Memory B cell (primary cell): ENCODE results near the gene SHISA2.

Experiments
- ATAC-seq: fragments of 150-1000 bp; cut with Tn5 transposase; 2 replicates; pipeline ENCODE4 v1.10.0; 2021; ENCODE audit warnings: low read depth, mild to moderate bottlenecking, moderate library complexity
- DNase-seq, 2 donors: peaks; one replicate each; pipeline ENCODE4 v3.0.0; 2022; ENCODE audit warnings: low spot score in 2 of 2
- H3K27ac Mint-ChIP-seq: one replicate; pipeline ENCODE4 v1.8.0; 2022; ENCODE audit warnings: mild to moderate bottlenecking, moderate library complexity, mixed read lengths
- H3K27me3 Mint-ChIP-seq: one replicate; pipeline ENCODE4 v1.8.0; 2022; ENCODE audit warnings: mixed read lengths
- H3K36me3 Mint-ChIP-seq: one replicate; pipeline ENCODE4 v1.8.0; 2022; ENCODE audit warnings: mild to moderate bottlenecking, mixed read lengths
- H3K4me1 Mint-ChIP-seq: one replicate; pipeline ENCODE4 v1.8.0; 2022; ENCODE audit warnings: mixed read lengths
- H3K4me3 Mint-ChIP-seq: one replicate; pipeline ENCODE4 v1.8.0; 2022; ENCODE audit warnings: mild to moderate bottlenecking, moderate library complexity, mixed read lengths
- H3K9me3 Mint-ChIP-seq: one replicate; pipeline ENCODE4 v1.8.0; 2022; ENCODE audit warnings: mixed read lengths

SHISA2 gene

DNA sequence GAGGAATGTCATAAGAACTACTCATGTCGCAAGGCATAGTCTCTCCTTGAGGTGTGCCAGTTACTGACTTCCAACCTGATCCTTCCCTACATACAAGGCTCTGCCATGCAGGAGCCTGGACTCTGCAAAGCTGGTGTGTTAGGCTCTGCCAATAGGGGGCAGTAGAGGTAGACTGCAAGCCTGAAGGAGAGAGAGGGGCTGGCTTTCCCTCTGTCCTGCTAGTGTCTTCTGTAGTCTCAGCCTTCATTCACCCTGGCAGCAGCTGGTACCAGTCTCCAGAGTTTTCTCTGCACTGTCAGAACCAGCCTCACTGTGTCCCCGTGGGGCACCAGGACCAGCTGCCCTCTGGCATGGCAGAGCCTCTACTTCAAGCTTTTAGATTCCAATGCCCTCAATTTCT, 14.5 kb downstream of the SHISA2 start:
- Mint-ChIP-seq H3K27me3 (peaks cover 8% of the 10 kb centered on the region), H3K4me1 (no peaks in the 10 kb centered on the region), H3K9me3 (peaks cover 4% of the 10 kb centered on the region), H3K4me3 (no peak overlapping the region), H3K27ac (no peak overlapping the region), H3K36me3 (no peaks in the 10 kb centered on the region)
- no peak for DNase-seq
- ATAC-seq, result no peak

DNA sequence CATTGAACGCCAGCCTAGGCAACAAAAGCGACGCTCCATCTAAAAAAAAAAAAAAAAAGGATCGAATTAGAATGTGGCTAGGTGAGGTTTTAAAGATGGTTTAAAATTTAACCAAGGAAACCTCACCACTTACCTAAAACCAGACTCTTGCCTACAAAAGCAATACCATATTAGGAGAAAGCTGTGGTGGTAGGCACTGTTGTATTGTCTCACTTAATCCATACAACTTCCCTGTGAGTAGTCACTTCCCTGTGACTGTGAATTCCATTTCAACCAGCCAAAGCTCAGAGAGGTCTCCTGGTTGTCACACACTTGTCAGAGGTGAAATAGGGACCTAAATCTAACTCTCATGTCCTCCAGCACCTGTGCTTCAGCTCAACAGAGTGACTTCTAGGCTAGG, 15.4 kb downstream of the SHISA2 start:
- Mint-ChIP-seq H3K27me3 (peaks cover 6% of the 10 kb centered on the region), H3K36me3 (no peaks in the 10 kb centered on the region), H3K4me3 (no peak overlapping the region), H3K27ac (no peak overlapping the region), H3K4me1 (no peaks in the 10 kb centered on the region), H3K9me3 (peaks cover 4% of the 10 kb centered on the region)
- DNase-seq (no peak), ATAC-seq (no peak)

DNA sequence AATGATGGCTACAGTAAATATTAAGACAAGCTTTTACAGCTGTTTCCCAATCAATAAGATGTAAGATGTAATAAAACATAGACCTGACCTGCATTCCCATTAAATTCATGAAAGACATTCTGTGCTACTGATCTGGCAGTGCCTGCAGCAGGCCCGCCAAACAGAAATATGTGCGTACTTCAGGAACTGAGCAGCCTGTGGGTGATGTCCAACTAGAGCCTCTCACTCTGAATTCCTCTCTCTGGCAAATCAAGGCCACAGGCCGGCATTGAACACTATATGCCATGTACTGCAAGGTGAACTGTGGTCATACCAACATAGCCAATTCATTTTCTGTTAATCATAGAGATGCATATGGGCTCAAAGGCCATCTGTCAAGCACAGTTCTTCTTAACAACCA, 17.8 kb downstream of the SHISA2 start:
- peaks cover 8% of the 10 kb centered on the region for H3K9me3 Mint-ChIP-seq
- no peaks in the 10 kb centered on the region for H3K4me1 Mint-ChIP-seq
- no peak for DNase-seq
- no peak overlapping the region for H3K4me3 Mint-ChIP-seq
- H3K36me3 Mint-ChIP-seq, result no peaks in the 10 kb centered on the region
- no peak for ATAC-seq
- no peak overlapping the region for H3K27ac Mint-ChIP-seq
- peaks cover 6% of the 10 kb centered on the region for H3K27me3 Mint-ChIP-seq

DNA sequence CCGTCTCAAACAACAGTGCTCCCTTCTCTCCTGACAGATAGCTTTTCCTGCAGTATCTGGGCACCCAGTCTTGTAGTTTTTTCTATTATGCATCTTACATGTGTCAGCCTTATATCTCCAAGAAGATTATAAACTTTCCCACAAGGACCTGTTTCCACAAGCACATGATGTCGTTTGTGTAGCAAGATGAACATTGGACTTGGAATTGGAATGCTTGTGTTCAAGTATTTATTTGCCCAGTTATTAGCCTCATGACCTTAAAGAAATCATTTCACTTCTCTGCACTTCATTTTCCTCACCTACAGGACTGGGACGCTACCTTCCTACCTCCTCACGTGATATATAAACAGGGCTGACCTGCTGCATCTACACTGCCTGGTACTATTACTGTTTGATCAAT, 21.5 kb downstream of the SHISA2 start:
- no peak for DNase-seq
- H3K27me3 Mint-ChIP-seq, result peaks cover 4% of the 10 kb centered on the region
- no peaks in the 10 kb centered on the region for H3K4me1 Mint-ChIP-seq
- H3K36me3 Mint-ChIP-seq, result no peaks in the 10 kb centered on the region
- H3K9me3 Mint-ChIP-seq, result peaks cover 6% of the 10 kb centered on the region
- H3K27ac Mint-ChIP-seq, result no peak overlapping the region
- H3K4me3 Mint-ChIP-seq, result no peak overlapping the region
- no peak for ATAC-seq

DNA sequence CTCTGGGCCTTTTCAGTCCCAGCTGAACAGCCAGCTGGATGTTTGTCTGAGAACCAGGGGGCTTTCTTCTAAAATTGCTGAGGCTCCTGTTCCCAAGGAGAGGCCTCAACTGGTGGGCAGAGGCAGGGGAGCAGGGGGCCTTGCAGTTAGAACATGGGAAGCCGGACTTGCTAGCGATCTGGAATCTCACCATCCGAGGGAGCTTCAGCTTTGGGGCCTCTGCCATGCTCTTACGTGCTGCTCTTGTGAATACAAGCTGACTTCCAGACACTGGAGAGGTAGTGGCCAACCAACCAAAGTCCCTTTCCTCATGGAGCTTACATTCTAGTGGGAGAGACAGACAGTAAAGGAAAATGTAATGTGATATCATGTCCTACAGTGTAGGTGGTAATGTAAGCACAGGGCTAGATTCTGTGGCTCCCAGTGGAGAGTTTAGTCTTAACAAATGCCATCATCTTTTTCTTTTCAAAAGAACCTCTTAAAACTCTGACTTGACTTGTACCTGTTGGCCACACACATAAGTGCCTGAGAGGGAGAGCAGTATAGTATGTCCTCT, 22.2 kb downstream of the SHISA2 start:
- peaks cover 6% of the 10 kb centered on the region for H3K9me3 Mint-ChIP-seq
- no peaks in the 10 kb centered on the region for H3K4me1 Mint-ChIP-seq
- no peak overlapping the region for H3K4me3 Mint-ChIP-seq
- H3K27me3 Mint-ChIP-seq, result peaks cover 4% of the 10 kb centered on the region
- no peak overlapping the region for H3K27ac Mint-ChIP-seq
- ATAC-seq, result no peak
- DNase-seq, result no peak
- H3K36me3 Mint-ChIP-seq, result no peaks in the 10 kb centered on the region

DNA sequence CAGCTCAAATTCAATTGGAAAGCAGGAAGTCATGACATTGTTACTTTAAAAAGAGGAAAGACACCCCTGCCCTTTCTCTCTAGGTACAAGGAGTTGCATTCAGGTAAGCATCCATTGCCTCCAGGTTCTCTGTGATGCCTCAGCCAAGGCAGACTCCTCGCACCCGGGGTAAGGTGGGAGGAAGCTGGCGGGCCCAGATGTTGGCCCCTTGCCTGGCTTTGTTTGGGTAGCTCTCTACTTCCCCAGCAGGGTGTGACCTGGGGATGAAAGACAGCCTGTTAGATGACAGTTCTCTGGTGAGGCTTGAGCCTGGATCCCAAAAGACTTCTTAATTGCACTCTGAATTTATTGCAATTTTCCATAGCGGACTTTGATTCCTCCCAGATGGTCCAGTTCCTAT, 25.6 kb downstream of the SHISA2 start:
- H3K27me3 Mint-ChIP-seq, result peaks cover 4% of the 10 kb centered on the region
- H3K27ac Mint-ChIP-seq, result no peak overlapping the region

DNA sequence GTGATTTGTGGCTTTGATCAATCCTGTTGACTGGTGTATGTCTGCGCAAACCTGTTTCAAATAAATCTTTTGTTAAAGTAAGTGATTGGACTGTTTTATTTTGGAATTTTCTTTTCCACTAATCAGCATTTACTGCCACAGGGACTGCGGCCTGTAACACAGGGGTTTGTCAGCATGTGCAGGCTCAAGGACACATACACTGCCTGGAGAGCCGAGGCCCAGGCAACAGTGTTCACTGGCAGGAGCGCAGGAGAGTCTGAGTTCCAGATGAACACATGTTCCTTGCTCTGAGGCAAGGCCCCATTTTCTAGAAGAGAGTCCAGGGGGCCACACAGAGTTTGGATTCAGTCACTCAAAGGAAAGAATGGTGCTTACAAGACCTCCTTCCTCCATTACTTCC, 26.0 kb downstream of the SHISA2 start:
- H3K27ac Mint-ChIP-seq, result no peak overlapping the region
- H3K36me3 Mint-ChIP-seq, result no peaks in the 10 kb centered on the region
- DNase-seq (no peak), ATAC-seq (no peak)
- peaks cover 3% of the 10 kb centered on the region for H3K9me3 Mint-ChIP-seq
- H3K4me3 Mint-ChIP-seq, result no peak overlapping the region
- no peaks in the 10 kb centered on the region for H3K4me1 Mint-ChIP-seq
- H3K27me3 Mint-ChIP-seq, result peaks cover 4% of the 10 kb centered on the region

More for the DNA sequence above, 25.6 kb downstream of the SHISA2 start:
- Mint-ChIP-seq H3K36me3 (no peaks in the 10 kb centered on the region), H3K9me3 (peaks cover 4% of the 10 kb centered on the region), H3K4me1 (no peaks in the 10 kb centered on the region), H3K4me3 (no peak overlapping the region)
- DNase-seq (no peak), ATAC-seq (no peak)

DNA sequence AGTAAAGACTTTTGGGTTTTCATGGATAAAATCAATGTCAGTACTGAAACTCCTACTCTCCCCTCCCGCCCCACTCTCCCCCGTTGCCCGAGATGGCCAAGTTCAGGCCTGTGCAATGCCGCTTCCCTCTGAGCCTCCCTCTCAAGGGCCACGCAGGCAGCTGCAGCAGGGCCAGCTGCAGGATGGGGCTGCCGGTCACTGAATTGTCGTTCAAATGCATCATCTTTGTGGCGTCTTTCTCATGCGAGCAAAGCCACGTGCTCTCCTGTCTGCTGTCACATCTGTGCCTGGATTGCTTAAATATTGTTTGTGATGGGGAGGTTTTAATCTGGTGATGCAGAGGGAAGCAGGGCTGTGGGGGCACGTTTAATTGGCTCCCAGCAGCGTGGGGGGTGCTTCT, 26.6 kb downstream of the SHISA2 start:
- H3K27ac Mint-ChIP-seq, result no peak overlapping the region
- no peak overlapping the region for H3K4me3 Mint-ChIP-seq
- H3K4me1 Mint-ChIP-seq, result no peaks in the 10 kb centered on the region
- DNase-seq, result no peak
- peaks cover 4% of the 10 kb centered on the region for H3K27me3 Mint-ChIP-seq
- ATAC-seq, result no peak
- H3K36me3 Mint-ChIP-seq, result no peaks in the 10 kb centered on the region
- H3K9me3 Mint-ChIP-seq, result no peaks in the 10 kb centered on the region

DNA sequence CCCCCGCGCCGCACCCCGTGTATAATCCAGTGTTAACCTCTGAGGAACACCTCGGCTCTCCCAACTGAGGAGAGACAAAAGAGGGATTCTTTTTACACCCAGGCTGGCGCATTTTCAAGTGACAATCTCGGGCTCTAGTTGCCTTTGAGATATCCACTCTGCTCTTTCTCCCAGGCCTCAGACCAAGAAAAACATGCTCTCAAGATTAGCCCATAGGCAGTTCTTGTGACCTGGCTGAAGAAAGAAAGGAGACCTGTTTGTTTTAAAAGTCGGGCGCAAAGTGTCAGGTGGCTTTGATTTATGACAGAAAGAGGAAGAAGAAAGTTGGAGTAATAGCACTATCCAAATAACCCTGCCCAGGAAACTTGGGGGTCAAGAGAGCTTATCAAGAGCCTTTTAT, 27.3 kb downstream of the SHISA2 start:
- H3K27ac Mint-ChIP-seq, result no peak overlapping the region
- no peaks in the 10 kb centered on the region for H3K36me3 Mint-ChIP-seq
- H3K4me1 Mint-ChIP-seq, result no peaks in the 10 kb centered on the region
- no peak overlapping the region for H3K4me3 Mint-ChIP-seq
- peaks cover 4% of the 10 kb centered on the region for H3K27me3 Mint-ChIP-seq
- H3K9me3 Mint-ChIP-seq, result no peaks in the 10 kb centered on the region
- no peak for DNase-seq
- ATAC-seq, result no peak

DNA sequence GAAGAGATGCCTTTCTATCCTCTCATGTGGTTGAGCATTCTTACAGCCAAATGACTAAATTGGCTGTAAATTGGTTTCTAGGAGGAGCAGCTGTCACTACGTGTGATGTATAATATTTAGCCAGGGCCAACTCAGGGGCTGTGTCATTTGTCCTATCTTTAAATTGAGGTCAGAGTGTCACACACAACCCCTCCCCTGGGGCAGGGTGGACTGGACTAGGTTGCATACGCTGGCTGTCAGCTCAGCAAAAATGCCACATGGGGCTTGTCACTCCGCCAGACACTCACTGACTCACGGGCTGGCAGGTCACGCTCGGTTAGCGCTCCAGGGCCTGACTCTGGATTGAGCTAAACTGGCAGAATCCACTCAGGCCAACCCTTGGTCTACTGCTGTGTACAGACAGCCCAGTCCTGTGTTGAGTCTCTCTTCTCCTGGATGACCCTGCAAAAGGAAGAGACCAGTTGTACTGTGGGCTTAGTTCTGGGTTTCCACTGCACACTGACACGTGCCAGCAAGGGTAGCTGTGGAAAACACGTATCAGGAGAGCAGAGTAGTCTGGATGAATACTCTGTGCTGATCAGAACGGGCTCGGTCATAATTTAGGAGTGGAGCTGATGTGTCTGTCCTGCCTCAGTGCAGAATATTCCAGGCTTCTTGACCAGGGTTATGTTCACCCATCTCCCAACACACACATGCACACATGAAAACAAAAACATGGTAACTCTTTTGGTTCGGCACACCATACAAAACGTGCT, 29.1 kb downstream of the SHISA2 start:
- Mint-ChIP-seq H3K27ac (no peak overlapping the region), H3K9me3 (no peaks in the 10 kb centered on the region), H3K36me3 (no peaks in the 10 kb centered on the region), H3K4me3 (no peak overlapping the region), H3K27me3 (peaks cover 6% of the 10 kb centered on the region), H3K4me1 (no peaks in the 10 kb centered on the region)
- ATAC-seq, result no peak
- DNase-seq, result no peak

DNA sequence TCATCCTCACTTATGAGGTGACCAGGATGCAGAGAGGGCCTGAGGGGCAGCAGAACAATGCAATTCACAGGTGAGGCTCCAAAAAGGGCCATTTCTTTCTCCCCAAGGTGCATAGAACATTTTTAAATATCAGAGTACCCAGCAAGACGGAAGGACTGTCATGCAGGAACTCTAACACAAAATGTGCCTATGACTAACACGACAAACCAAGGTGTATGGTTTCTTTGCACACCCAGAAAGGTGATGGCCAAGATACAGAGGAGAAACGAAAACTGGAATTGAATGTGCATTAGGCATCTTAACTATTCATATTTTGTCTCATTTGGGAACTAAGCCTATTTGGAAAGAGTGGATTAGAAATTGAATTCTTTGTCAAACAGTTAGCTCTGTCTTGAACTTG, 29.9 kb downstream of the SHISA2 start:
- Mint-ChIP-seq H3K4me3 (no peak overlapping the region), H3K9me3 (no peaks in the 10 kb centered on the region), H3K27ac (no peak overlapping the region), H3K36me3 (no peaks in the 10 kb centered on the region), H3K27me3 (peaks cover 6% of the 10 kb centered on the region), H3K4me1 (no peaks in the 10 kb centered on the region)
- DNase-seq (no peak), ATAC-seq (no peak)

DNA sequence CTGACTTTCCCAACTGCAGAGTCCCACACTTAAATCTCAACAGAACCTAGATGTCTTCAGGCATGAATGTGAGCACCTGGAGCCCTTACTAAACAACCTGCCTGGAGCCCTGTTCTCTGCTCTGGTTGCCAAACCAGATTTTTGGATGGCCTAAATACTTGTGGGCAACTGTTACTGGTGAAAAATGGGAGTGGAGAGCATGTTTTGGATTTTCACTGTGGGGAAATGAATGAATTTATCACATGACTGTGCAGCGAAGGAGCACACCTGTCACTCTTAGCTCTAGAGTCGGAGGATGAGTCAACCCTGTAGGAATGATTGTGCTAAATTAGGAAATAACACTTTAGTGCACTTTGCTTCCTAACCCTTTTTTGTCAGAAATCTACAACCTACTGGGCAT, 30.3 kb downstream of the SHISA2 start:
- Mint-ChIP-seq H3K9me3 (no peaks in the 10 kb centered on the region), H3K36me3 (no peaks in the 10 kb centered on the region), H3K27me3 (peaks cover 6% of the 10 kb centered on the region), H3K4me1 (no peaks in the 10 kb centered on the region), H3K4me3 (no peak overlapping the region), H3K27ac (no peak overlapping the region)
- no peak for DNase-seq
- no peak for ATAC-seq

DNA sequence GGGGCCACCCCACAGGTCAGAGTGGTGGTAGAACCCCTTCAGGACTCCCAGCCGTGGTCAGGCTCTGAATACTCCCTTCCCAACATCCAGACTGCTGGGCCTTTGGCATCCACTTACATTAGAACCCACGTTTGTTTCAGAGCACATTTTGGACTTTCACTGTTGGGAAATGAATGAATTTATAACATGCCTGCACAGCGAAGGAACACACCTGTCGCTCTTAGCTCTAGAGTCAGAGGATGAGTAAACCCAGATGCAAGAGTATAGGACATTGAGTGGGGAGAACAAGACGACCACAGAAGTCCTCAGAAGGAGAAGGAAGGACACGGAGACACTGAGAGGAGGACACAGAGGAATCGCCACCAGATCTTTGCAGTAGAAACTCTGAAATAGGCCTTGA, 30.9 kb downstream of the SHISA2 start:
- no peak overlapping the region for H3K27ac Mint-ChIP-seq
- H3K4me3 Mint-ChIP-seq, result no peak overlapping the region
- H3K36me3 Mint-ChIP-seq, result no peaks in the 10 kb centered on the region
- DNase-seq (no peak), ATAC-seq (no peak)
- no peaks in the 10 kb centered on the region for H3K9me3 Mint-ChIP-seq
- H3K27me3 Mint-ChIP-seq, result peaks cover 6% of the 10 kb centered on the region
- H3K4me1 Mint-ChIP-seq, result no peaks in the 10 kb centered on the region

DNA sequence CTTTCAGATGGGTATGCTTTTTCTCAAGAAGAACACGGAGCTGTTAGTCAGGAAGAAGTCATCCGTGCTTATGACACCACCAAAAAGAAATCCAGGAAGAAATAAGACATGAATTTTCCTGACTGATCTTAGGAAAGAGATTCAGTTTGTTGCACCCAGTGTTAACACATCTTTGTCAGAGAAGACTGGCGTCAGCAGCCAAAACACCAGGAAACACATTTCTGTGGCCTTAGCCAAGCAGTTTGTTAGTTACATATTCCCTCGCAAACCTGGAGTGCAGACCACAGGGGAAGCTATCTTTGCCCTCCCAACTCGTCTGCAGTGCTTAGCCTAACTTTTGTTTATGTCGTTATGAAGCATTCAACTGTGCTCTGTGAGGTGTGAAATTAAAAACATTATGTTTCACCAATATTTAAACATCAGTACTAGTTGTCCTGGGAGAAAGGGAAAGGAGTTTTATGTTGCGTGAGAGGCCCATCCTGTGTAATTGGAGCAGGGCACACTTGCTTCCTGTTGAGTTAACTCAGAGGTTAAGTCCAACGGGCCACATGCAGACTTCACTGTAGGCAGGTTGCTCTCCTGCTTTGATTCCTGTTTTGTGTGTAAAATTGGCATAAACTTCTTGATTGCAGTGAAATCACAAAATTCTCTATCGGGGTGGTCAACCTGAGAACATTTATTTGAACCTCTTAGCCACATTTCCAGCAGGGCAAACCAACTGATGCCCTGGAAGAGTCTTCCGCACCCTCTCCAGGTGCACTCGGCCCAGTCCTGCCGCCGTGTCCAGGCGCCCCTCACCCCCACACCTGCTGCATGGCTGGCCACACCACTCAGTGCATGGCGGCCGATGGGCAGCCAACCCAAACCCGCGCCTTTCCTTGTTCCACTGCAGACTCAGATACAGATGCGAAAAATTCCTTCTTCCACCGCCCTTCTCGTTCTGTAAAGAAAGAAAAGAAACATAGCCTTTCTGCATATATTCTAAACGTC, 31.6 kb downstream of the SHISA2 start:
- DNase-seq (no peak), ATAC-seq (no peak)
- Mint-ChIP-seq H3K27ac (no peak overlapping the region), H3K4me3 (no peak overlapping the region), H3K27me3 (peaks cover 6% of the 10 kb centered on the region), H3K4me1 (no peaks in the 10 kb centered on the region), H3K9me3 (no peaks in the 10 kb centered on the region), H3K36me3 (no peaks in the 10 kb centered on the region)
